Left lung (tissue), 10 donors: ENCODE results near the gene NANS. TPM values are rescaled to one million over a fixed set of nuclear protein-coding genes. Genes with fewer than 3 reads are reported as not detected.

Experiments
- ATAC-seq: fragments of 200-7000 bp; cut with Tn5 transposase; one replicate; pipeline ENCODE4 v1.9.1; 2020; ENCODE audit warnings: moderate library complexity
- DNase-seq, 4 donors: peaks; one replicate each; pipeline ENCODE4 v3.0.0-alpha.2; 2013 to 2020
- H3K27ac ChIP-seq, 2 donors: fragments of 200-600 bp; sonication (generic) in 1 of 2; one replicate each; pipeline versions ENCODE4 v1.5.0 to v1.8.0; 2020 to 2021
- H3K27me3 ChIP-seq, 2 donors: fragments of 200-600 bp; sonication (generic) in 1 of 2; one replicate each; pipeline versions ENCODE4 v1.5.0 to v1.8.0; 2020 to 2021
- H3K36me3 ChIP-seq, 2 donors: fragments of 200-600 bp; sonication (generic) in 1 of 2; one replicate each; pipeline versions ENCODE4 v1.5.0 to v1.8.0; 2020 to 2021
- H3K4me1 ChIP-seq, 2 donors: fragments of 200-600 bp; one replicate each; pipeline ENCODE4 v1.8.0; 2021
- H3K4me3 ChIP-seq, 2 donors: fragments of 200-600 bp; sonication (generic) in 1 of 2; one replicate each; pipeline versions ENCODE4 v1.5.0 to v1.8.0; 2020 to 2021; ENCODE audit warnings: mild to moderate bottlenecking in 1 of 2
- H3K9me3 ChIP-seq, 2 donors: fragments of 200-600 bp; sonication (generic) in 1 of 2; one replicate each; pipeline versions ENCODE4 v1.5.0 to v1.8.0; 2020 to 2021
- CTCF ChIP-seq, 2 donors: fragments of 200-600 bp; sonication (generic) in 1 of 2; IDR thresholded peaks; one replicate each; pipeline versions ENCODE4 v1.5.0 to v1.8.0; 2021; ENCODE audit warnings: antibody characterized with exemption in 2 of 2
- intact Hi-C, 2 donors: fragments of 100-400 bp; cut with DNase I; formaldehyde crosslinking; loops; one replicate each; pipeline versions ENCODE4 v1.11.2 to v1.14.2; 2022
- polyA plus RNA-seq, 6 donors: library from polyadenylated mRNA; unstranded; fragments of 120-200 nt; gene quantifications; one replicate each; pipeline ENCODE4 v1.2.1, GENCODE V29; 2013; ENCODE audit not compliant: insufficient read length in 6 of 6
- total RNA-seq, 2 donors: library from RNA; stranded (reverse); fragmentation: NEBNext Ultra II Directional; extraction: Animal tissue kit (Norgen Biotek cat#: 25700); gene quantifications; one replicate each; pipeline ENCODE4 v1.2.1, GENCODE V29; 2021
- donor health status: DM: no; HTN: yes; CAD: no.
- donor health status: DM: no; HTN: no; CAD: no.

NANS gene
- total and polyA plus RNA-seq, 8 donors = 35.6 to 72.0 (median 40.4) TPM

- DNase-seq (no peak), ATAC-seq (no peak)
- Histone ChIP-seq H3K9me3 (no peaks in the 10 kb centered on the region), H3K4me1 (peaks cover 0 to 45% of the 10 kb centered on the region in 2 donors), H3K4me3 (no peak overlapping the region), H3K36me3 (peaks cover 0 to 50% of the 10 kb centered on the region in 2 donors), H3K27ac (peak overlapping the region in 1 of 2 donors; percentile 45), H3K27me3 (no peaks in the 10 kb centered on the region)
- intact Hi-C loops = no loop called here
- TF ChIP-seq CTCF (IDR thresholded peaks at IDR 0.05) = no peak
These were observed 44.9 kb downstream of the NANS start for GRCh38 chr9:98101416-98101815.

GRCh38 chr9:98101868-98102273, 45.3 kb downstream of the NANS start:
- intact Hi-C loops = no loop called here
- H3K4me3 ChIP-seq = no peak overlapping the region
- peaks cover 0 to 47% of the 10 kb centered on the region in 2 donors for H3K4me1 ChIP-seq
- H3K9me3 ChIP-seq = no peaks in the 10 kb centered on the region
- no peak for TF ChIP-seq CTCF (IDR thresholded peaks at IDR 0.05)
- peak in 2 of 4 donors; percentile 35 to 68 for DNase-seq
- H3K36me3 ChIP-seq = peaks cover 0 to 51% of the 10 kb centered on the region in 2 donors
- H3K27ac ChIP-seq = peak overlapping the region in 1 of 2 donors; percentile 45
- peak; percentile 81 for ATAC-seq
- H3K27me3 ChIP-seq = no peaks in the 10 kb centered on the region

DNA sequence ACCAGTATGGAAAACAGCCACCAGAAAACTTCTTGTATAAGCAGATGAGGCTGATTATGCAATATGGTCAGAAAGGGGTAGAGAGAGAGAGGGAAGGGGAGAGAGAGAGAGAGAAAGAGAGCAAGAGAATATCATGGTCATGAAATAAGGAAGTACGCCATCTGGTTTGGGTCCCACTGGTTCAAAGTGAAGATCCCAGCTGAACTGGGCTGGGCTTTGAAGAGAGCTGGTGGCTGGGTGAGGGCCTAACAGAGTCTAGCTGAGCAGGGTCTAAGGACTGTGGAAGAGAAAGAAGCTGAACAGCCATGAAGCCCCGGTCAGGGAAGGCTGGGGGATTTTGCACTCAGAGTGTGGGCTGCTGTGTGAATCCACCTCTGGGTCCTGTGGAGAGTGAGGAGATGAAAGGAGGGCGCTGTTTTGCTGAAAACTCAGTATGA, 47.9 kb downstream of the NANS start:
- Histone ChIP-seq H3K27ac (peak overlapping the region in 1 of 2 donors; percentile 55), H3K4me1 (peaks cover 0 to 68% of the 10 kb centered on the region in 2 donors)

DNA sequence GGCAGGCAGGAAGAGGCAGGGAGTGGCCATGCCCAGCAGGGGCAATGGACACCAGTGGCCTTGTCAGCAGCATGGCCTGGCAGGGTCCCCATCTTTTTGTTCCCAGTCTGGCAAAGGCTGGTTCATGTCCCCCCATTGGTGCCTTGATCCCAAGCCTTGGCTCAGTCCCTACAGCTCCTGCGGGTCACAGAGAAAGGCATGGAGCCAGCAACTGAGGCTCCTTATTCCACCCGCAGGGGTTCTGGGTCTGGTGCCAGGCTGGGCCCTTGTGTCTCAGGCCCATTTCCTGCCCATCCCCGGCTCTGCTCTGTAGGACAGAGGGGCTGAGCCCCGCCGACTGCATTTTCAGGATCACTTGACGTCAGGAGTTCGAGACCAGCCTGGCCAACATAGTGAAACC, 48.5 kb downstream of the NANS start:
- Histone ChIP-seq H3K36me3 (peaks cover 0 to 45% of the 10 kb centered on the region in 2 donors), H3K27me3 (no peaks in the 10 kb centered on the region), H3K4me1 (peaks cover 0 to 66% of the 10 kb centered on the region in 2 donors), H3K27ac (peak overlapping the region in 1 of 2 donors; percentile 55), H3K4me3 (no peak overlapping the region), H3K9me3 (no peaks in the 10 kb centered on the region)
- ATAC-seq (no peak), DNase-seq (no peak)
- no peak for TF ChIP-seq CTCF (IDR thresholded peaks at IDR 0.05)
- intact Hi-C loops = no loop called here

More for the DNA sequence above, 47.9 kb downstream of the NANS start:
- H3K36me3 ChIP-seq = peaks cover 0 to 45% of the 10 kb centered on the region in 2 donors
- H3K27me3 ChIP-seq = no peaks in the 10 kb centered on the region
- peak; percentile 3 for ATAC-seq
- TF ChIP-seq CTCF (IDR thresholded peaks at IDR 0.05) = no peak
- no peaks in the 10 kb centered on the region for H3K9me3 ChIP-seq
- intact Hi-C loops = no loop called here
- no peak for DNase-seq
- H3K4me3 ChIP-seq = no peak overlapping the region

- DNase-seq (no peak), ATAC-seq (peak; percentile 17)
- peaks cover 0 to 50% of the 10 kb centered on the region in 2 donors for H3K36me3 ChIP-seq
- H3K4me3 ChIP-seq = no peak overlapping the region
- no peak for TF ChIP-seq CTCF (IDR thresholded peaks at IDR 0.05)
- H3K27ac ChIP-seq = peak overlapping the region; percentile 19 to 80
- intact Hi-C loops = no loop called here
- H3K27me3 ChIP-seq = no peaks in the 10 kb centered on the region
- no peaks in the 10 kb centered on the region for H3K9me3 ChIP-seq
- H3K4me1 ChIP-seq = peaks cover 0 to 64% of the 10 kb centered on the region in 2 donors
These were observed 51.4 kb downstream of the NANS start for GRCh38 chr9:98107926-98108325.
